ENCODE data around the gene ZNF366.

The ZNF366 gene

GRCh38 chr5:72487177-72487576 is 20.0 kb downstream of the ZNF366 start:
- DNase-seq, result no peak

- DNase-seq, result no peak
These were observed 20.8 kb downstream of the ZNF366 start for GRCh38 chr5:72486371-72486770.

GRCh38 chr5:72485430-72485974 is 21.7 kb downstream of the ZNF366 start:
- DNase-seq, result no peak

GRCh38 chr5:72482046-72482445 is 25.2 kb downstream of the ZNF366 start:
- no peak for DNase-seq

GRCh38 chr5:72480841-72481240 is 26.4 kb downstream of the ZNF366 start:
- DNase-seq, result peak; percentile 29

- DNase-seq, result no peak
These were observed 27.3 kb downstream of the ZNF366 start for GRCh38 chr5:72479921-72480320.

- no peak for DNase-seq
These were observed 28.5 kb downstream of the ZNF366 start for GRCh38 chr5:72478684-72479083.

- DNase-seq, result no peak
These were observed 28.9 kb downstream of the ZNF366 start for GRCh38 chr5:72478276-72478675.

- no peak for DNase-seq
These were observed 29.6 kb downstream of the ZNF366 start for GRCh38 chr5:72477644-72478043.

- no peak for DNase-seq
These were observed 30.0 kb downstream of the ZNF366 start for GRCh38 chr5:72477176-72477575.

- DNase-seq, result no peak
These were observed 30.5 kb downstream of the ZNF366 start for GRCh38 chr5:72476721-72477120.

GRCh38 chr5:72476275-72476674 is 30.9 kb downstream of the ZNF366 start:
- DNase-seq, result no peak

- DNase-seq, result no peak
These were observed 32.7 kb downstream of the ZNF366 start for GRCh38 chr5:72474516-72474915.

GRCh38 chr5:72474046-72474500 is 33.1 kb downstream of the ZNF366 start:
- no peak for DNase-seq

GRCh38 chr5:72472666-72473422 is 34.4 kb downstream of the ZNF366 start:
- DNase-seq, result peak; percentile 72

GRCh38 chr5:72472031-72472430 is 35.2 kb downstream of the ZNF366 start:
- no peak for DNase-seq

- no peak for DNase-seq
These were observed 36.4 kb downstream of the ZNF366 start for GRCh38 chr5:72470826-72471225.

- no peak for DNase-seq
These were observed 38.6 kb downstream of the ZNF366 start for GRCh38 chr5:72468606-72469005.

- DNase-seq, result peak; percentile 60
These were observed 39.2 kb downstream of the ZNF366 start for GRCh38 chr5:72468024-72468423.

- no peak for DNase-seq
These were observed 39.7 kb downstream of the ZNF366 start for GRCh38 chr5:72467461-72467860.

GRCh38 chr5:72465601-72466563 is 41.3 kb downstream of the ZNF366 start:
- peak; percentile 16 for DNase-seq

- no peak for DNase-seq
These were observed 42.1 kb downstream of the ZNF366 start for GRCh38 chr5:72465066-72465465.

- DNase-seq, result no peak
These were observed 43.1 kb downstream of the ZNF366 start for GRCh38 chr5:72464071-72464470.

Measured in SIG-M5 (cell line).